ENCODE results near the gene DYTN. TPM values are rescaled to one million over a fixed set of nuclear protein-coding genes. Genes with fewer than 3 reads are reported as not detected.

DYTN gene
- total RNA-seq, 1 experiment from 2014 or later: not detected

DNA sequence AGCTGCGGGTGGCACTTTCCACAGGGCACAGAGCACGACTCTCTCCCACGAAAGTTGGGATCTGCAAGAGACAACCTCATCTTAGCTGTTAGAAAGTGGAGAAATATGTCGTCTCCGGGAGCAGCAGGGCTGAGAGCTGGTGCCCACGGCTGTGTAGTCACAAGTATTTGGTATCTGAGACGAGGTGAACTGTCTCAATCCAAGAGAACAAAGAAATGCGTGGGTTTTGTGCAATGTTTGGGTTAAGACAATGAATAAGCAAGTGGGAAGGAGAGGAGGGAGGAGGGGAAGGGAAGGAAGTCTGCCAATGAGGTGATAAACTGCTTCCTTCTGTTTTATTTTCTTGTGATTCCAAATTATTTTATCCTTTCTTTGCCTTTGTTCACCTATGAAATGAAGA, 18.0 kb downstream of the DYTN start:
- ChIA-PET RAD21 (ENCODE audit: low non-redundant PET in 1 of 2, low total read pairs in 2 of 2, uncharacterized antibody in 2 of 2, unreplicated experiment in 2 of 2) (no interaction called here), CTCF (no interaction called here), POLR2A (no interaction called here)
- H3K36me3 ChIP-seq (ENCODE audit: control insufficient read depth in 1 of 2, insufficient read depth in 2 of 2, low read length in 2 of 2): no peaks in the 10 kb centered on the region
- no peak overlapping the region for H3K4me2 ChIP-seq (ENCODE audit: low read length)
- no peaks in the 10 kb centered on the region for H3K79me2 ChIP-seq (ENCODE audit: insufficient read depth, low read length)
- no peak overlapping the region for H3K9ac ChIP-seq (ENCODE audit: low read length)
- no peaks in the 10 kb centered on the region for H3K4me1 ChIP-seq (ENCODE audit: control insufficient read depth in 1 of 2, insufficient read depth in 2 of 2, low read length in 2 of 2)
- TF ChIP-seq SP1 (IDR thresholded peaks at IDR 0.05; ENCODE audit: low read depth): no peak
- TF ChIP-seq, protein P1, sequence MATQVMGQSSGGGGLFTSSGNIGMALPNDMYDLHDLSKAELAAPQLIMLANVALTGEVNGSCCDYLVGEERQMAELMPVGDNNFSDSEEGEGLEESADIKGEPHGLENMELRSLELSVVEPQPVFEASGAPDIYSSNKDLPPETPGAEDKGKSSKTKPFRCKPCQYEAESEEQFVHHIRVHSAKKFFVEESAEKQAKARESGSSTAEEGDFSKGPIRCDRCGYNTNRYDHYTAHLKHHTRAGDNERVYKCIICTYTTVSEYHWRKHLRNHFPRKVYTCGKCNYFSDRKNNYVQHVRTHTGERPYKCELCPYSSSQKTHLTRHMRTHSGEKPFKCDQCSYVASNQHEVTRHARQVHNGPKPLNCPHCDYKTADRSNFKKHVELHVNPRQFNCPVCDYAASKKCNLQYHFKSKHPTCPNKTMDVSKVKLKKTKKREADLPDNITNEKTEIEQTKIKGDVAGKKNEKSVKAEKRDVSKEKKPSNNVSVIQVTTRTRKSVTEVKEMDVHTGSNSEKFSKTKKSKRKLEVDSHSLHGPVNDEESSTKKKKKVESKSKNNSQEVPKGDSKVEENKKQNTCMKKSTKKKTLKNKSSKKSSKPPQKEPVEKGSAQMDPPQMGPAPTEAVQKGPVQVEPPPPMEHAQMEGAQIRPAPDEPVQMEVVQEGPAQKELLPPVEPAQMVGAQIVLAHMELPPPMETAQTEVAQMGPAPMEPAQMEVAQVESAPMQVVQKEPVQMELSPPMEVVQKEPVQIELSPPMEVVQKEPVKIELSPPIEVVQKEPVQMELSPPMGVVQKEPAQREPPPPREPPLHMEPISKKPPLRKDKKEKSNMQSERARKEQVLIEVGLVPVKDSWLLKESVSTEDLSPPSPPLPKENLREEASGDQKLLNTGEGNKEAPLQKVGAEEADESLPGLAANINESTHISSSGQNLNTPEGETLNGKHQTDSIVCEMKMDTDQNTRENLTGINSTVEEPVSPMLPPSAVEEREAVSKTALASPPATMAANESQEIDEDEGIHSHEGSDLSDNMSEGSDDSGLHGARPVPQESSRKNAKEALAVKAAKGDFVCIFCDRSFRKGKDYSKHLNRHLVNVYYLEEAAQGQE (IDR thresholded peaks at IDR 0.05; ENCODE audit: low read depth): no peak
- TF ChIP-seq JUND (IDR thresholded peaks at IDR 0.05): no peak
- no peak for TF ChIP-seq EZH2phosphoT487 (IDR thresholded peaks at IDR 0.05; ENCODE audit: borderline replicate concordance)
- TF ChIP-seq, protein P2, sequence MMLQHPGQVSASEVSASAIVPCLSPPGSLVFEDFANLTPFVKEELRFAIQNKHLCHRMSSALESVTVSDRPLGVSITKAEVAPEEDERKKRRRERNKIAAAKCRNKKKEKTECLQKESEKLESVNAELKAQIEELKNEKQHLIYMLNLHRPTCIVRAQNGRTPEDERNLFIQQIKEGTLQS (IDR thresholded peaks at IDR 0.05): no peak
- no peak for TF ChIP-seq CBX3 (IDR thresholded peaks at IDR 0.05; ENCODE audit: low read depth)
- no peak for TF ChIP-seq MAX (IDR thresholded peaks at IDR 0.05)
- TF ChIP-seq EGR1 (IDR thresholded peaks at IDR 0.05; ENCODE audit: low read depth): no peak
- no peak for TF ChIP-seq EZH2 (IDR thresholded peaks at IDR 0.05)
- no peak for TF ChIP-seq CEBPB (IDR thresholded peaks at IDR 0.05; ENCODE audit: low read depth)
- TF ChIP-seq CTCF (IDR thresholded peaks at IDR 0.05 in 2 of 3, conservative IDR thresholded peaks at IDR 0.05 in 1 of 3; ENCODE audit: borderline replicate concordance in 1 of 3, insufficient read depth in 1 of 3, low read depth in 2 of 3, low read length in 2 of 3): no peak
- no peak for TF ChIP-seq FOSL1 (IDR thresholded peaks at IDR 0.05; ENCODE audit: low read depth)
- no peak for TF ChIP-seq POLR2A (IDR thresholded peaks at IDR 0.05; ENCODE audit: borderline replicate concordance, extremely low read depth, insufficient read depth, insufficient read length)
- TF ChIP-seq SRF (IDR thresholded peaks at IDR 0.05; ENCODE audit: low read depth): no peak
- H4K20me1 ChIP-seq (ENCODE audit: insufficient read depth): no peaks in the 10 kb centered on the region
- no peak for DNase-seq (ENCODE audit: low read depth, low spot score)
- H3K9me2 ChIP-seq (ENCODE audit: insufficient read depth): no peaks in the 10 kb centered on the region
- H3K4me3 ChIP-seq (replicated peaks in 1 of 2; ENCODE audit: low read depth in 1 of 2, low read length in 2 of 2): no peak overlapping the region
- H3K27ac ChIP-seq (ENCODE audit: low read depth, low read length): no peak overlapping the region
- no TSS peak for BruUV-seq (replicated peaks)
- intact Hi-C loops (cut with micrococcal nuclease): no loop called here
- H3K27me3 ChIP-seq (ENCODE audit: insufficient read depth, low read length): no peaks in the 10 kb centered on the region
- H2AFZ ChIP-seq (ENCODE audit: low read depth, low read length, poor library complexity, severe bottlenecking): no peak overlapping the region
- H3K9me3 ChIP-seq (ENCODE audit: control insufficient read depth in 1 of 2, insufficient read depth in 1 of 2, low read depth in 1 of 2, low read length in 2 of 2): no peaks in the 10 kb centered on the region
- no peak for ATAC-seq

Measured in HCT116 (cell line).